HG03108 (cell line): ENCODE results near the gene NCAM1.

Source experiments
- ATAC-seq: cut with Tn5 transposase; IDR thresholded peaks from one replicate; pipeline ENCODE4 v1.9.1; 2021; ENCODE audit warnings: moderate library complexity; ENCODE audit not compliant: unreplicated experiment

NCAM1 gene

GRCh38 chr11:113121746-113122145 is 160.5 kb downstream of the NCAM1 start:
- ATAC-seq: no peak

GRCh38 chr11:113124006-113124405 is 162.8 kb downstream of the NCAM1 start:
- ATAC-seq: no peak

GRCh38 chr11:113124578-113124977 is 163.4 kb downstream of the NCAM1 start:
- no peak for ATAC-seq

- no peak for ATAC-seq
These were observed 168.2 kb downstream of the NCAM1 start for GRCh38 chr11:113129261-113129992.

- no peak for ATAC-seq
These were observed 170.0 kb downstream of the NCAM1 start for GRCh38 chr11:113131036-113131775.

GRCh38 chr11:113133071-113133470 is 171.9 kb downstream of the NCAM1 start:
- ATAC-seq: no peak

GRCh38 chr11:113134626-113135025 is 173.4 kb downstream of the NCAM1 start:
- no peak for ATAC-seq

GRCh38 chr11:113137713-113138529 is 176.7 kb downstream of the NCAM1 start:
- no peak for ATAC-seq

GRCh38 chr11:113138731-113139130 is 177.5 kb downstream of the NCAM1 start:
- ATAC-seq: no peak

GRCh38 chr11:113141010-113141409 is 179.8 kb downstream of the NCAM1 start:
- ATAC-seq: no peak

- ATAC-seq: no peak
These were observed 181.3 kb downstream of the NCAM1 start for GRCh38 chr11:113142508-113142907.

- ATAC-seq: no peak
These were observed 186.0 kb downstream of the NCAM1 start for GRCh38 chr11:113147249-113147648.

- ATAC-seq: no peak
These were observed 186.9 kb downstream of the NCAM1 start for GRCh38 chr11:113148076-113148475.

- no peak for ATAC-seq
These were observed 187.4 kb downstream of the NCAM1 start for GRCh38 chr11:113148652-113149051.

GRCh38 chr11:113151521-113151920 is 190.3 kb downstream of the NCAM1 start:
- ATAC-seq: no peak

GRCh38 chr11:113152500-113152899 is 191.3 kb downstream of the NCAM1 start:
- ATAC-seq: no peak

GRCh38 chr11:113153847-113154246 is 192.6 kb downstream of the NCAM1 start:
- ATAC-seq: no peak

- no peak for ATAC-seq
These were observed 199.0 kb downstream of the NCAM1 start for GRCh38 chr11:113159988-113160807.

GRCh38 chr11:113160808-113161124 is 199.5 kb downstream of the NCAM1 start:
- ATAC-seq: no peak

GRCh38 chr11:113161711-113162591 is 200.7 kb downstream of the NCAM1 start:
- ATAC-seq: no peak
